SU-DHL-6 (cell line): ENCODE results near the gene ABCB8.

ENCODE experiments used
- H2AFZ ChIP-seq: fragments of 200-600 bp; sonication (generic); 2 replicates; pipeline ENCODE4 v1.6.1; 2014; ENCODE audit warnings: low read depth, mild to moderate bottlenecking, moderate library complexity, mixed read lengths, antibody characterized with exemption, low read length; ENCODE audit not compliant: severe bottlenecking
- H3F3A ChIP-seq: fragments of 200-600 bp; shearing (Covaris generic); 2 replicates; pipeline ENCODE4 v1.6.0; 2016; ENCODE audit warnings: antibody characterized with exemption, mild to moderate bottlenecking; ENCODE audit not compliant: insufficient read depth
- H3K27ac ChIP-seq: fragments of 200-600 bp; sonication (generic); 2 replicates; pipeline ENCODE4 v1.5.1; 2016; ENCODE audit warnings: low read depth, mild to moderate bottlenecking, low read length, moderate library complexity, mixed read lengths
- H3K27me3 ChIP-seq: fragments of 200-600 bp; sonication (generic), shearing (Covaris generic); 2 replicates; pipeline ENCODE4 v1.6.0; 2014; ENCODE audit warnings: mild to moderate bottlenecking, low read length
- H3K36me3 ChIP-seq: fragments of 200-600 bp; sonication (generic); 2 replicates; pipeline ENCODE4 v1.6.1; 2014; ENCODE audit warnings: mild to moderate bottlenecking, low read length, mixed read lengths
- H3K4me2 ChIP-seq: fragments of 300-600, 200-600 bp; shearing (Covaris generic), sonication (generic); 2 replicates; pipeline ENCODE4 v1.6.0; 2014; ENCODE audit warnings: low read length, low read depth, mild to moderate bottlenecking; ENCODE audit not compliant: poor library complexity, severe bottlenecking
- H3K4me3 ChIP-seq: fragments of 200-600 bp; sonication (generic); 2 replicates; pipeline ENCODE4 v1.5.1; 2014; ENCODE audit warnings: antibody characterized with exemption, low read length, mild to moderate bottlenecking, mixed read lengths; ENCODE audit not compliant: insufficient read depth, poor library complexity, severe bottlenecking
- H3K79me2 ChIP-seq: fragments of 200-600 bp; sonication (generic); 2 replicates; pipeline ENCODE4 v1.6.1; 2014; ENCODE audit warnings: mild to moderate bottlenecking, low read length, moderate library complexity; ENCODE audit not compliant: insufficient read depth
- H3K9ac ChIP-seq: fragments of 200-600 bp; sonication (generic); 2 replicates; pipeline ENCODE4 v1.7.0; 2014; ENCODE audit warnings: mild to moderate bottlenecking, low read length
- H3K9me2 ChIP-seq: fragments of 200-600 bp; sonication (generic); replicated peaks from 2 replicates; pipeline ENCODE4 v1.6.1; 2014; ENCODE audit warnings: low read length; ENCODE audit not compliant: insufficient read depth
- H3K9me3 ChIP-seq: fragments of 200-600 bp; sonication (generic); 2 replicates; pipeline ENCODE4 v1.6.1; 2014; ENCODE audit warnings: low read length, mixed read lengths; ENCODE audit not compliant: insufficient read depth
- H4K20me1 ChIP-seq: fragments of 200-600 bp; sonication (generic); 2 replicates; pipeline ENCODE4 v1.6.1; 2014; ENCODE audit warnings: low read depth, mild to moderate bottlenecking, antibody characterized with exemption, low read length, moderate library complexity, mixed read lengths
- CTCF ChIP-seq: fragments of 200-600 bp; sonication (generic); IDR thresholded peaks from one replicate; pipeline ENCODE4 v1.5.1; 2017; ENCODE audit warnings: antibody characterized with exemption, mild to moderate bottlenecking, low read length, moderate library complexity; ENCODE audit not compliant: insufficient read depth, poor library complexity, severe bottlenecking
- EZH2phosphoT487 ChIP-seq: fragments of 200-600 bp; sonication (generic), shearing (Covaris generic); conservative IDR thresholded peaks from 2 replicates; pipeline ENCODE4 v1.6.1; 2018; ENCODE audit warnings: mild to moderate bottlenecking, antibody characterized with exemption, low read length, moderate library complexity, mixed read lengths

ABCB8 gene

GRCh38 chr7:150992833-150993302 lies 35.4 kb upstream of the ABCB8 start:
- H3F3A ChIP-seq: no peaks in the 10 kb centered on the region
- H3K27me3 ChIP-seq: no peaks in the 10 kb centered on the region
- TF ChIP-seq CTCF (no peak), EZH2phosphoT487 (no peak)
- H3K9me3 ChIP-seq: no peaks in the 10 kb centered on the region; the same call in 1 of the 2 replicates
- H3K4me3 ChIP-seq: no peak overlapping the region
- no peaks in the 10 kb centered on the region for H4K20me1 ChIP-seq
- no peak overlapping the region for H3K4me2 ChIP-seq
- no peak overlapping the region for H3K9ac ChIP-seq
- H3K9me2 ChIP-seq: no peaks in the 10 kb centered on the region
- no peak overlapping the region for H3K27ac ChIP-seq
- H3K36me3 ChIP-seq: no peaks in the 10 kb centered on the region
- H2AFZ ChIP-seq: no peak overlapping the region
- no peaks in the 10 kb centered on the region for H3K79me2 ChIP-seq

GRCh38 chr7:150993511-150993910 lies 34.7 kb upstream of the ABCB8 start:
- H4K20me1 ChIP-seq: no peaks in the 10 kb centered on the region
- no peak overlapping the region for H3K4me3 ChIP-seq
- no peak overlapping the region for H2AFZ ChIP-seq
- no peaks in the 10 kb centered on the region for H3K9me2 ChIP-seq
- TF ChIP-seq EZH2phosphoT487 (no peak), CTCF (no peak)
- H3K79me2 ChIP-seq: no peaks in the 10 kb centered on the region
- no peaks in the 10 kb centered on the region; the same call in 1 of the 2 replicates for H3K9me3 ChIP-seq
- no peaks in the 10 kb centered on the region for H3F3A ChIP-seq
- no peaks in the 10 kb centered on the region for H3K36me3 ChIP-seq
- no peak overlapping the region for H3K4me2 ChIP-seq
- no peaks in the 10 kb centered on the region for H3K27me3 ChIP-seq
- H3K27ac ChIP-seq: no peak overlapping the region
- no peak overlapping the region for H3K9ac ChIP-seq

GRCh38 chr7:150994141-150994837 lies 34.0 kb upstream of the ABCB8 start:
- Histone ChIP-seq H3K4me3 (no peak overlapping the region), H3K9me3 (no peaks in the 10 kb centered on the region; the same call in 1 of the 2 replicates), H3K79me2 (no peaks in the 10 kb centered on the region), H4K20me1 (no peaks in the 10 kb centered on the region), H3K4me2 (no peak overlapping the region), H3K9me2 (no peaks in the 10 kb centered on the region), H3K9ac (no peak overlapping the region), H3K27me3 (no peaks in the 10 kb centered on the region), H2AFZ (no peak overlapping the region), H3F3A (no peaks in the 10 kb centered on the region), H3K36me3 (no peaks in the 10 kb centered on the region), H3K27ac (no peak overlapping the region)
- TF ChIP-seq EZH2phosphoT487 (no peak), CTCF (no peak)
